K562 (cell line): ENCODE results near the gene NEMF. TPM values are rescaled to one million over a fixed set of nuclear protein-coding genes. Genes with fewer than 3 reads are reported as not detected.

Experiments
- ARID3A ChIP-seq: IDR thresholded peaks from 2 replicates; pipeline ENCODE4 v1.6.1; 2012; ENCODE audit warnings: low read depth, low read length, improper control_type of control experiment, borderline replicate concordance
- ATF7 ChIP-seq: fragments of 450-650 bp; IDR thresholded peaks from 2 replicates; pipeline ENCODE4 v1.7.1; 2014; ENCODE audit warnings: mild to moderate bottlenecking, moderate library complexity
- BRD4 ChIP-seq: fragments of 200-600 bp; sonication (generic); IDR thresholded peaks from 2 replicates; pipeline ENCODE4 v1.6.1; 2017; ENCODE audit warnings: inconsistent platforms
- C11orf30 ChIP-seq: fragments of 450-650 bp; IDR thresholded peaks from 2 replicates; pipeline ENCODE4 v1.6.1; 2016; ENCODE audit warnings: low read depth, mild to moderate bottlenecking
- CHAMP1 ChIP-seq: fragments of 450-650 bp; IDR thresholded peaks from 2 replicates; pipeline ENCODE4 v1.6.1; 2016; ENCODE audit warnings: mild to moderate bottlenecking
- E2F6 ChIP-seq, 2 experiments: IDR thresholded peaks; 2 replicates each; pipeline ENCODE4 v1.6.1; 2011; ENCODE audit warnings: borderline replicate concordance in 1 of 2, control low read depth in 1 of 2, low read depth in 1 of 2, low read length in 1 of 2, mild to moderate bottlenecking in 1 of 2, mixed read lengths in 1 of 2, moderate library complexity in 1 of 2; ENCODE audit not compliant: insufficient read depth in 1 of 2, insufficient read length in 1 of 2, poor library complexity in 1 of 2, severe bottlenecking in 1 of 2; ENCODE audit errors: extremely low read depth in 1 of 2
- EGR1 ChIP-seq: fragments of 450-650 bp; conservative IDR thresholded peaks from 2 replicates; pipeline ENCODE4 v1.6.1; 2017; ENCODE audit warnings: mild to moderate bottlenecking
- FOXM1 ChIP-seq, 2 experiments: fragments of 450-650 bp in 1 of 2; sonication (generic) in 1 of 2; formaldehyde crosslinking in 1 of 2; IDR thresholded peaks; 2 replicates each; pipeline versions ENCODE4 v1.6.1 to v1.9.0; 2017 to 2022; ENCODE audit warnings: low read depth in 2 of 2, mild to moderate bottlenecking in 2 of 2, missing genetic modification reagents in 1 of 2, moderate library complexity in 1 of 2
- GABPB2 ChIP-seq: fragments of 250-450 bp; sonication (Bioruptor Pico); conservative IDR thresholded peaks from 2 replicates; pipeline ENCODE4 v1.5.1; 2021; ENCODE audit warnings: mild to moderate bottlenecking
- GTF2E2 ChIP-seq: fragments of 200-800 bp; sonication (Bioruptor generic); IDR thresholded peaks from 2 replicates; pipeline ENCODE4 v1.6.1; 2016; ENCODE audit warnings: missing genetic modification characterization, missing compliant biosample characterization
- NBN ChIP-seq: fragments of 450-650 bp; IDR thresholded peaks from 2 replicates; pipeline ENCODE4 v1.6.1; 2016; ENCODE audit warnings: low read depth, mild to moderate bottlenecking
- NR2C2 ChIP-seq, 2 experiments: fragments of 200-800 bp in 1 of 2; sonication (Bioruptor generic) in 1 of 2; sonication (generic) in 1 of 2; formaldehyde crosslinking in 1 of 2; IDR thresholded peaks; 2 replicates each; pipeline versions ENCODE4 v1.6.1 to v1.8.0; 2016 to 2022; ENCODE audit warnings: mild to moderate bottlenecking in 1 of 2, missing compliant biosample characterization in 1 of 2, missing genetic modification characterization in 1 of 2, missing genetic modification reagents in 1 of 2
- POLR2AphosphoS5 ChIP-seq: IDR thresholded peaks from 2 replicates; pipeline ENCODE4 v1.6.1; 2011; ENCODE audit warnings: mild to moderate bottlenecking, low read depth, low read length, moderate library complexity; ENCODE audit not compliant: control insufficient read depth, insufficient read depth
- POLR2B ChIP-seq: fragments of 450-650 bp; IDR thresholded peaks from 2 replicates; pipeline ENCODE4 v1.6.1; 2018; ENCODE audit warnings: low read depth; ENCODE audit not compliant: partially characterized antibody
- RBM39 ChIP-seq: fragments of 200-400 bp; formaldehyde crosslinking; optimal IDR thresholded peaks from 2 replicates; pipeline ENCODE3; 2018; ENCODE audit warnings: low read depth, low read length
- TCFL5 ChIP-seq: fragments of 250-450 bp; sonication (Bioruptor Pico); conservative IDR thresholded peaks from 2 replicates; pipeline ENCODE4 v1.6.1; 2021; ENCODE audit warnings: mild to moderate bottlenecking, moderate library complexity, matching md5 sums
- YBX1 ChIP-seq: fragments of 450-650 bp; IDR thresholded peaks from 2 replicates; pipeline ENCODE4 v1.7.1; 2016; ENCODE audit warnings: mild to moderate bottlenecking
- ZBTB43 ChIP-seq: sonication (generic); formaldehyde crosslinking; IDR thresholded peaks from 2 replicates; pipeline ENCODE4 v1.8.0; 2023; ENCODE audit warnings: mild to moderate bottlenecking, missing genetic modification reagents
- ZNF444 ChIP-seq: fragments of 250-450 bp; sonication (Bioruptor Pico); IDR thresholded peaks from 2 replicates; pipeline ENCODE4 v1.4.0; 2020; ENCODE audit warnings: mild to moderate bottlenecking, moderate library complexity
- polyA plus RNA-seq, 8 experiments: library from polyadenylated mRNA; depleted of rRNA in 4 of 8; stranded (reverse) in 5 of 8; unstranded in 3 of 8; fragments of >200 nt; fragmentation: Nextera tagmentation in 2 of 8; fragmentation: Illumina TruSeq in 1 of 8; extraction: Ambion mirVana in 2 of 8; extraction: Trizol in 1 of 8; gene quantifications; 2 replicates each; pipeline versions ENCODE4 v1.2.1 to v1.2.3, GENCODE V29; 2011 to 2014; ENCODE audit warnings: inconsistent platforms in 1 of 8, missing spikeins in 1 of 8
- total RNA-seq, 7 experiments: library from RNA; depleted of rRNA in 6 of 7; stranded (reverse); fragments of >200 nt in 6 of 7; fragmentation: Illumina TruSeq in 2 of 7; extraction: Trizol in 2 of 7; gene quantifications; 2 replicates each; pipeline versions ENCODE4 v1.2.1 to v1.2.3, GENCODE V29; 2011 to 2021; ENCODE audit warnings: low replicate concordance in 1 of 7

NEMF gene
- total and polyA plus RNA-seq, 9 of the 15 experiments (the other 6 are each of a cell fraction or from before 2014, with no cell fraction given): 38.8 to 94.4 (median 61.0) TPM

GRCh38 chr14:49852301-49853157 is at the start of gene NEMF (continued):
- TF ChIP-seq ARID3A (no peak), BRD4 (0 out of 2 replicates have a peak, but pooled peaks have one; percentile 41), ATF7 (peak; percentile 68), NBN (peak; percentile 45; the same call in 1 of the 2 replicates), C11orf30 (peak; percentile 55), ZBTB43 (0 out of 2 replicates have a peak, but pooled peaks have one; percentile 23), EGR1 (no peak), TCFL5 (no peak), ZNF444 (no peak), NR2C2 (CRISPR knock-in tag; IDR thresholded peaks at IDR 0.05) (no peak), NR2C2 (tag; IDR thresholded peaks at IDR 0.05) (peak; percentile 61), POLR2AphosphoS5 (peak; percentile 69; the same call in 1 of the 2 replicates), GABPB2 (CRISPR knock-in tag) (no peak), FOXM1 (IDR thresholded peaks at IDR 0.05; ENCODE audit: low read depth) (peak; percentile 26; the same call in 1 of the 2 replicates), FOXM1 (CRISPR knock-in tag; IDR thresholded peaks at IDR 0.05; ENCODE audit: low read depth) (0 out of 2 replicates have a peak, but pooled peaks have one; percentile 41), RBM39 (peak; percentile 12), E2F6 (IDR thresholded peaks at IDR 0.05; ENCODE audit: borderline replicate concordance in 1 of 2, extremely low read depth in 1 of 2, insufficient read depth in 1 of 2, insufficient read length in 1 of 2, low read depth in 1 of 2, low read length in 1 of 2, poor library complexity in 1 of 2, severe bottlenecking in 1 of 2) (peak; percentile 32 to 39), CHAMP1 (0 out of 2 replicates have a peak, but pooled peaks have one; percentile 54), GTF2E2 (peak; percentile 65; the same call in 1 of the 2 replicates), YBX1 (no peak), POLR2B (peak; percentile 66)
